DND-41 (cell line): ENCODE measurements around the gene MIX23.
A peak's percentile ranks its signal among the peaks of the same experiment; 100 is the strongest.

Source experiments
- ATAC-seq: fragments of 200-7000 bp; cut with Tn5 transposase; 3 replicates; pipeline ENCODE4 v1.9.1; 2021; ENCODE audit warnings: low read depth; ENCODE audit not compliant: insufficient read depth
- DNase-seq: peaks from one replicate; pipeline ENCODE4 v3.0.0-alpha.2; 2020
- H2AFZ ChIP-seq: 2 replicates; pipeline ENCODE4 v1.6.0; 2012; ENCODE audit warnings: low read depth, low read length
- H3K27ac ChIP-seq: 2 replicates; pipeline ENCODE4 v1.5.1; 2012; ENCODE audit warnings: low read length, inconsistent platforms
- H3K27me3 ChIP-seq: fragments of 200-600 bp; sonication (generic); 2 replicates; pipeline ENCODE4 v1.6.0; 2012; ENCODE audit warnings: low read length, mild to moderate bottlenecking, inconsistent platforms; ENCODE audit not compliant: insufficient read depth, poor library complexity
- H3K36me3 ChIP-seq: 2 replicates; pipeline ENCODE4 v1.5.1; 2012; ENCODE audit warnings: low read length, inconsistent platforms; ENCODE audit not compliant: insufficient read depth
- H3K4me1 ChIP-seq: 2 replicates; pipeline ENCODE4 v1.5.1; 2012; ENCODE audit warnings: mild to moderate bottlenecking, low read length; ENCODE audit not compliant: insufficient read depth
- H3K4me2 ChIP-seq: 2 replicates; pipeline ENCODE4 v1.6.0; 2012; ENCODE audit warnings: mild to moderate bottlenecking, moderate library complexity, low read length, inconsistent platforms; ENCODE audit not compliant: insufficient read depth
- H3K4me3 ChIP-seq, 2 experiments: fragments of 200-600 bp in 1 of 2; shearing (Covaris generic) in 1 of 2; 2 replicates each; pipeline ENCODE4 v1.5.1; 2012 to 2016; ENCODE audit warnings: inconsistent platforms in 2 of 2, low read length in 2 of 2, mild to moderate bottlenecking in 2 of 2, low read depth in 1 of 2, moderate library complexity in 1 of 2
- H3K79me2 ChIP-seq: 2 replicates; pipeline ENCODE4 v1.6.0; 2012; ENCODE audit warnings: low read length, inconsistent platforms; ENCODE audit not compliant: insufficient read depth
- H3K9ac ChIP-seq: 2 replicates; pipeline ENCODE4 v1.6.0; 2012; ENCODE audit warnings: low read depth, mild to moderate bottlenecking, inconsistent platforms, low read length, moderate library complexity
- H3K9me3 ChIP-seq: 2 replicates; pipeline ENCODE4 v1.5.1; 2012; ENCODE audit warnings: low read length, moderate library complexity, mild to moderate bottlenecking, inconsistent platforms; ENCODE audit not compliant: insufficient read depth, severe bottlenecking
- H4K20me1 ChIP-seq: 2 replicates; pipeline ENCODE4 v1.6.0; 2012; ENCODE audit warnings: low read length; ENCODE audit not compliant: insufficient read depth
- CTCF ChIP-seq: IDR thresholded peaks from 2 replicates; pipeline ENCODE4 v1.5.1; 2012; ENCODE audit warnings: borderline replicate concordance, low read length, moderate library complexity, mild to moderate bottlenecking; ENCODE audit not compliant: poor library complexity, severe bottlenecking; ENCODE audit errors: extremely low read depth
- EZH2 ChIP-seq: IDR thresholded peaks from 3 replicates; pipeline ENCODE4 v1.6.1; 2012; ENCODE audit warnings: borderline replicate concordance, low read depth, mild to moderate bottlenecking, moderate library complexity, low read length, inconsistent platforms; ENCODE audit not compliant: severe bottlenecking

The MIX23 gene

GRCh38 chr3:122325769-122326168 lies 57.3 kb downstream of the MIX23 start:
- H3K9ac ChIP-seq = no peak overlapping the region
- no peak overlapping the region for H3K27ac ChIP-seq
- no peak overlapping the region for H3K4me2 ChIP-seq
- no peaks in the 10 kb centered on the region for H3K36me3 ChIP-seq
- DNase-seq = no peak
- H3K4me3 ChIP-seq = no peak overlapping the region
- no peaks in the 10 kb centered on the region for H4K20me1 ChIP-seq
- no peak overlapping the region for H2AFZ ChIP-seq
- no peaks in the 10 kb centered on the region for H3K79me2 ChIP-seq
- ATAC-seq = no peak
- H3K4me1 ChIP-seq = no peaks in the 10 kb centered on the region
- no peak for TF ChIP-seq EZH2
- H3K9me3 ChIP-seq = no peaks in the 10 kb centered on the region
- H3K27me3 ChIP-seq = peaks cover 2% of the 10 kb centered on the region

- H3K9me3 ChIP-seq = peaks cover 2% of the 10 kb centered on the region
- H3K27ac ChIP-seq = no peak within 1 kb of the TSS
- no peaks in the 10 kb centered on the region for H4K20me1 ChIP-seq
- DNase-seq = no peak
- no peak within 1 kb of the TSS for H2AFZ ChIP-seq
- no peak within 1 kb of the TSS for H3K4me2 ChIP-seq
- no peaks in the 10 kb centered on the region for H3K36me3 ChIP-seq
- no peaks in the 10 kb centered on the region for H3K79me2 ChIP-seq
- TF ChIP-seq CTCF = no peak
- TF ChIP-seq EZH2 = no peak
- no peak within 1 kb of the TSS for H3K9ac ChIP-seq
- no peak for ATAC-seq
- peaks cover 2% of the 10 kb centered on the region for H3K27me3 ChIP-seq
- H3K4me1 ChIP-seq = no peaks in the 10 kb centered on the region
- no peak within 1 kb of the TSS for H3K4me3 ChIP-seq
Measured at GRCh38 chr3:122324871-122325323, 58.1 kb downstream of the MIX23 start, which contains the start of gene CSTA. TSS of gene CSTA (plus strand) at chr3:122325248. CDS start at chr3:122325293, 45 bp downstream.

GRCh38 chr3:122322095-122323075 lies 60.6 kb downstream of the MIX23 start:
- peak; percentile 77 for ATAC-seq
- H3K27ac ChIP-seq = no peak overlapping the region
- TF ChIP-seq EZH2 (no peak), CTCF (no peak)
- H3K9ac ChIP-seq = no peak overlapping the region
- no peaks in the 10 kb centered on the region for H3K79me2 ChIP-seq
- H4K20me1 ChIP-seq = no peaks in the 10 kb centered on the region
- H3K4me1 ChIP-seq = no peaks in the 10 kb centered on the region
- no peaks in the 10 kb centered on the region for H3K36me3 ChIP-seq
- peaks cover 10% of the 10 kb centered on the region for H3K9me3 ChIP-seq
- no peak overlapping the region for H3K4me2 ChIP-seq
- H3K4me3 ChIP-seq = no peak overlapping the region
- peaks cover 2% of the 10 kb centered on the region for H3K27me3 ChIP-seq
- peak; percentile 12 for DNase-seq
- no peak overlapping the region for H2AFZ ChIP-seq

GRCh38 chr3:122318620-122319019 lies 64.4 kb downstream of the MIX23 start:
- H3K9ac ChIP-seq = no peak overlapping the region
- no peak overlapping the region for H3K4me2 ChIP-seq
- no peaks in the 10 kb centered on the region for H4K20me1 ChIP-seq
- H3K4me1 ChIP-seq = no peaks in the 10 kb centered on the region
- H3K79me2 ChIP-seq = no peaks in the 10 kb centered on the region
- H3K27me3 ChIP-seq = peaks cover 4% of the 10 kb centered on the region
- peaks cover 10% of the 10 kb centered on the region for H3K9me3 ChIP-seq
- no peak for TF ChIP-seq CTCF
- TF ChIP-seq EZH2 = no peak
- no peak overlapping the region for H2AFZ ChIP-seq
- no peaks in the 10 kb centered on the region for H3K36me3 ChIP-seq
- ATAC-seq (no peak), DNase-seq (no peak)
- no peak overlapping the region for H3K4me3 ChIP-seq
- H3K27ac ChIP-seq = no peak overlapping the region
